Nephron progenitor cell (in vitro differentiated cells): ENCODE measurements around the gene PCDHA5.

Source experiments
- DNase-seq: peaks from one replicate; pipeline ENCODE4 v3.0.0; 2021
- H3K27ac Mint-ChIP-seq: 2 replicates; pipeline ENCODE4 v1.8.0; 2021; ENCODE audit warnings: mild to moderate bottlenecking, moderate library complexity, mixed read lengths
- H3K27me3 Mint-ChIP-seq: 2 replicates; pipeline ENCODE4 v1.8.0; 2021; ENCODE audit warnings: mild to moderate bottlenecking, low read depth, mixed read lengths; ENCODE audit not compliant: poor library complexity
- H3K36me3 Mint-ChIP-seq: 2 replicates; pipeline ENCODE4 v1.8.0; 2021; ENCODE audit warnings: low read depth, mixed read lengths
- H3K4me1 Mint-ChIP-seq: 2 replicates; pipeline ENCODE4 v1.8.0; 2021; ENCODE audit warnings: mixed read lengths
- H3K4me3 Mint-ChIP-seq: 2 replicates; pipeline ENCODE4 v1.8.0; 2021; ENCODE audit warnings: mild to moderate bottlenecking, moderate library complexity, mixed read lengths
- H3K9me3 Mint-ChIP-seq: 2 replicates; pipeline ENCODE4 v1.8.0; 2021; ENCODE audit warnings: mild to moderate bottlenecking, moderate library complexity, mixed read lengths
- TF ChIP-seq, protein P1 (sequence below): fragments of 200-600 bp; sonication (generic); IDR thresholded peaks from 2 replicates; pipeline ENCODE4 v1.5.0; 2021; ENCODE audit warnings: antibody characterized with exemption

PCDHA5 gene

DNA sequence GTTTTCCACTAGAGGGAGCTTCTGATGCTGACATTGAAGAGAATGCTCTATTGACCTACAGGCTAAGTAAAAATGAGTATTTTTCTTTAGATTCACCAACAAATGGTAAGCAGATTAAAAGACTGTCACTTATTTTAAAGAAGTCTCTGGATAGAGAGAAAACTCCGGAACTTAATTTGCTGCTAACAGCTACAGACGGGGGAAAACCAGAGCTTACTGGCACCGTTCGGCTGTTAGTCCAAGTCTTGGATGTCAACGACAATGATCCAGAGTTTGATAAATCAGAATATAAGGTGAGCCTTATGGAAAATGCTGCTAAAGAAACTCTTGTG lies 48.1 kb downstream of the PCDHA5 start:
- Mint-ChIP-seq H3K4me3 (peak overlapping the region; percentile 86), H3K4me1 (peaks cover 9% of the 10 kb centered on the region), H3K9me3 (peaks cover 54% of the 10 kb centered on the region), H3K27me3 (no peaks in the 10 kb centered on the region), H3K27ac (no peak overlapping the region), H3K36me3 (peaks cover 74% of the 10 kb centered on the region)
- no peak for DNase-seq
- TF ChIP-seq, protein P1, sequence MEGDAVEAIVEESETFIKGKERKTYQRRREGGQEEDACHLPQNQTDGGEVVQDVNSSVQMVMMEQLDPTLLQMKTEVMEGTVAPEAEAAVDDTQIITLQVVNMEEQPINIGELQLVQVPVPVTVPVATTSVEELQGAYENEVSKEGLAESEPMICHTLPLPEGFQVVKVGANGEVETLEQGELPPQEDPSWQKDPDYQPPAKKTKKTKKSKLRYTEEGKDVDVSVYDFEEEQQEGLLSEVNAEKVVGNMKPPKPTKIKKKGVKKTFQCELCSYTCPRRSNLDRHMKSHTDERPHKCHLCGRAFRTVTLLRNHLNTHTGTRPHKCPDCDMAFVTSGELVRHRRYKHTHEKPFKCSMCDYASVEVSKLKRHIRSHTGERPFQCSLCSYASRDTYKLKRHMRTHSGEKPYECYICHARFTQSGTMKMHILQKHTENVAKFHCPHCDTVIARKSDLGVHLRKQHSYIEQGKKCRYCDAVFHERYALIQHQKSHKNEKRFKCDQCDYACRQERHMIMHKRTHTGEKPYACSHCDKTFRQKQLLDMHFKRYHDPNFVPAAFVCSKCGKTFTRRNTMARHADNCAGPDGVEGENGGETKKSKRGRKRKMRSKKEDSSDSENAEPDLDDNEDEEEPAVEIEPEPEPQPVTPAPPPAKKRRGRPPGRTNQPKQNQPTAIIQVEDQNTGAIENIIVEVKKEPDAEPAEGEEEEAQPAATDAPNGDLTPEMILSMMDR: peak; percentile 24

DNA sequence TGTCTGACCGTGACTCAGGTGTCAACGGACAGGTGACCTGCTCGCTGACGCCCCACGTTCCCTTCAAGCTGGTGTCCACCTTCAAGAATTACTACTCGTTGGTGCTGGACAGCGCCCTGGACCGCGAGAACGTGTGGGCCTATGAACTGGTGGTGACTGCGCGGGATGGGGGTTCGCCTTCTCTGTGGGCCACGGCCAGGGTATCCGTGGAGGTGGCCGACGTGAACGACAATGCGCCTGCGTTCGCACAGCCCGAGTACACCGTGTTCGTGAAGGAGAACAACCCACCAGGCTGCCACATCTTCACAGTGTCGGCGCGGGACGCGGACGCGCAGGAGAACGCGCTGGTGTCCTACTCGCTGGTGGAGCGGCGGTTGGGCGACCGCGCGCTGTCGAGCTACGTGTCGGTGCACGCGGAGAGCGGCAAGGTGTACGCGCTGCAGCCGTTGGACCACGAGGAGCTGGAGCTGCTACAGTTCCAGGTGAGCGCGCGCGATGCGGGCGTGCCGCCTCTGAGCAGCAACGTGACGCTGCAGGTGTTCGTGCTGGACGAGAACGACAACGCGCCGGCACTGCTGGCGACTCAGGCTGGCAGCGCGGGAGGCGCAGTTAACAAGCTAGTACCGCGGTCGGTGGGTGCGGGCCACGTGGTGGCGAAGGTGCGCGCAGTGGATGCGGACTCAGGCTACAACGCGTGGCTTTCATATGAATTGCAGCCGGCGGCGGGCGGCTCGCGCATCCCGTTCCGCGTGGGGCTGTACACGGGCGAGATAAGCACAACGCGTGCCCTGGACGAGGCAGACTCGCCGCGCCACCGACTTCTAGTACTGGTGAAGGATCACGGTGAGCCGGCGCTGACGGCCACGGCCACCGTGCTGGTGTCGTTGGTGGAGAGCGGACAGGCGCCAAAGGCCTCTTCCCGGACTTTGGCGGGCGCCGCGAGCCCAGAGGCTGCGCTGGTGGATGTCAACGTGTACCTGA lies 49.1 kb downstream of the PCDHA5 start:
- H3K4me1 Mint-ChIP-seq: peaks cover 14% of the 10 kb centered on the region
- TF ChIP-seq, protein P1: no peak
- no peak overlapping the region for H3K4me3 Mint-ChIP-seq
- peaks cover 61% of the 10 kb centered on the region for H3K9me3 Mint-ChIP-seq
- H3K27me3 Mint-ChIP-seq: no peaks in the 10 kb centered on the region
- H3K27ac Mint-ChIP-seq: no peak overlapping the region
- peaks cover 81% of the 10 kb centered on the region for H3K36me3 Mint-ChIP-seq
- no peak for DNase-seq
